H9 (cell line): ENCODE measurements around the gene AGTRAP. TPM values are rescaled to one million over a fixed set of nuclear protein-coding genes. Genes with fewer than 3 reads are reported as not detected.

Experiments used
- DNase-seq: peaks from one replicate; pipeline ENCODE4 v3.0.0-alpha.2; 2017
- H2AFZ ChIP-seq: one replicate; pipeline ENCODE4 v1.6.1; 2013; ENCODE audit warnings: mild to moderate bottlenecking, low read length, control low read depth, moderate library complexity
- H2AK5ac ChIP-seq: 2 replicates; pipeline ENCODE4 v1.6.1; 2013; ENCODE audit warnings: low read length, control low read depth, mixed read lengths; ENCODE audit not compliant: insufficient read length
- H2BK120ac ChIP-seq: one replicate; pipeline ENCODE4 v1.6.1; 2013; ENCODE audit warnings: low read depth, mild to moderate bottlenecking, low read length, control low read depth, inconsistent platforms; ENCODE audit not compliant: poor library complexity, severe bottlenecking
- H2BK12ac ChIP-seq: 2 replicates; pipeline ENCODE4 v1.6.1; 2013; ENCODE audit warnings: low read length, control low read depth, mixed read lengths, low read depth; ENCODE audit not compliant: insufficient read length
- H2BK15ac ChIP-seq: 2 replicates; pipeline ENCODE4 v1.6.1; 2013; ENCODE audit warnings: low read depth, low read length, control low read depth
- H2BK20ac ChIP-seq: one replicate; pipeline ENCODE4 v1.6.1; 2013; ENCODE audit warnings: low read depth, mild to moderate bottlenecking, low read length, control low read depth, inconsistent platforms; ENCODE audit not compliant: poor library complexity, severe bottlenecking
- H2BK5ac ChIP-seq: 2 replicates; pipeline ENCODE4 v1.6.1; 2013; ENCODE audit warnings: low read length, control low read depth, mixed read lengths; ENCODE audit not compliant: insufficient read length
- H3K14ac ChIP-seq: 2 replicates; pipeline ENCODE4 v1.6.1; 2013; ENCODE audit warnings: low read length, control low read depth; ENCODE audit not compliant: insufficient read depth
- H3K18ac ChIP-seq: 2 replicates; pipeline ENCODE4 v1.6.1; 2013; ENCODE audit warnings: low read depth, mild to moderate bottlenecking, mixed read lengths, low read length, control low read depth; ENCODE audit not compliant: insufficient read length
- H3K23ac ChIP-seq: 2 replicates; pipeline ENCODE4 v1.6.1; 2013; ENCODE audit warnings: low read length, control low read depth, mixed read lengths, low read depth; ENCODE audit not compliant: insufficient read length
- H3K23me2 ChIP-seq: 2 replicates; pipeline ENCODE4 v1.6.1; 2013; ENCODE audit warnings: low read depth, mild to moderate bottlenecking, mixed read lengths, low read length, control low read depth; ENCODE audit not compliant: insufficient read length, poor library complexity, severe bottlenecking
- H3K27ac ChIP-seq: 2 replicates; pipeline ENCODE4 v1.5.1; 2013; ENCODE audit warnings: low read length, control low read depth, mixed read lengths, low read depth; ENCODE audit not compliant: insufficient read length
- H3K27me3 ChIP-seq: 2 replicates; pipeline ENCODE4 v1.6.1; 2013; ENCODE audit warnings: low read length, control low read depth, inconsistent platforms; ENCODE audit not compliant: insufficient read depth
- H3K4ac ChIP-seq: 2 replicates; pipeline ENCODE4 v1.6.1; 2013; ENCODE audit warnings: low read depth, mild to moderate bottlenecking, control low read depth, inconsistent platforms, low read length, moderate library complexity
- H3K4me1 ChIP-seq: 2 replicates; pipeline ENCODE4 v1.6.1; 2013; ENCODE audit warnings: low read length, control low read depth, inconsistent platforms; ENCODE audit not compliant: insufficient read depth
- H3K4me2 ChIP-seq: 2 replicates; pipeline ENCODE4 v1.6.1; 2013; ENCODE audit warnings: low read length, control low read depth, mixed read lengths; ENCODE audit not compliant: insufficient read length, insufficient read depth
- H3K56ac ChIP-seq: 2 replicates; pipeline ENCODE4 v1.6.1; 2013; ENCODE audit warnings: low read depth, mild to moderate bottlenecking, mixed read lengths, low read length, control low read depth; ENCODE audit not compliant: insufficient read length
- H3K79me1 ChIP-seq: 2 replicates; pipeline ENCODE4 v1.6.1; 2013; ENCODE audit warnings: low read depth, mild to moderate bottlenecking, moderate library complexity, low read length, control low read depth, inconsistent platforms; ENCODE audit not compliant: insufficient read depth, poor library complexity, severe bottlenecking
- H3K79me2 ChIP-seq: 2 replicates; pipeline ENCODE4 v1.6.1; 2013; ENCODE audit warnings: low read length, control low read depth, inconsistent platforms; ENCODE audit not compliant: insufficient read depth
- H3K9ac ChIP-seq: 2 replicates; pipeline ENCODE4 v1.6.1; 2013; ENCODE audit warnings: low read length, control low read depth, mixed read lengths; ENCODE audit not compliant: insufficient read length; ENCODE audit errors: extremely low read depth
- H3K9me3 ChIP-seq: one replicate; pipeline ENCODE4 v1.6.1; 2013; ENCODE audit warnings: low read depth, low read length, inconsistent platforms; ENCODE audit not compliant: control insufficient read depth
- H3T11ph ChIP-seq: one replicate; pipeline ENCODE4 v1.6.1; 2013; ENCODE audit warnings: mild to moderate bottlenecking, low read length, control low read depth, inconsistent platforms
- H4K20me1 ChIP-seq: one replicate; pipeline ENCODE4 v1.6.1; 2013; ENCODE audit not compliant: control insufficient read depth, insufficient read length, insufficient read depth
- H4K5ac ChIP-seq: 2 replicates; pipeline ENCODE4 v1.6.1; 2013; ENCODE audit warnings: low read depth, mild to moderate bottlenecking, mixed read lengths, low read length, control low read depth; ENCODE audit not compliant: insufficient read length
- H4K8ac ChIP-seq: replicated peaks from 2 replicates; pipeline ENCODE4 v1.6.1; 2013; ENCODE audit warnings: low read length, control low read depth, mixed read lengths, low read depth; ENCODE audit not compliant: insufficient read length
- H4K91ac ChIP-seq: 2 replicates; pipeline ENCODE4 v1.6.1; 2013; ENCODE audit warnings: low read depth, mild to moderate bottlenecking, moderate library complexity, mixed read lengths, low read length, control low read depth; ENCODE audit not compliant: insufficient read length
- H3K27ac Mint-ChIP-seq, 3 experiments: 2 replicates in 2 of 3; 3 replicates in 1 of 3; pipeline ENCODE4 v1.8.0; 2020 to 2021; ENCODE audit warnings: mixed read lengths in 3 of 3, mild to moderate bottlenecking in 1 of 3, moderate library complexity in 1 of 3
- H3K27me3 Mint-ChIP-seq: 2 replicates; pipeline ENCODE4 v1.8.0; 2021; ENCODE audit warnings: low read depth, mild to moderate bottlenecking, moderate library complexity, mixed read lengths
- H3K36me3 Mint-ChIP-seq, 3 experiments: 2 replicates in 2 of 3; 3 replicates in 1 of 3; pipeline ENCODE4 v1.8.0; 2020 to 2021; ENCODE audit warnings: low read depth in 3 of 3, mixed read lengths in 3 of 3; ENCODE audit not compliant: insufficient read depth in 1 of 3
- H3K4me1 Mint-ChIP-seq, 2 experiments: 2 replicates each; pipeline ENCODE4 v1.8.0; 2020; ENCODE audit warnings: mixed read lengths in 2 of 2
- H3K4me3 Mint-ChIP-seq, 2 experiments: 2 replicates in 1 of 2; 3 replicates in 1 of 2; pipeline ENCODE4 v1.8.0; 2020 to 2021; ENCODE audit warnings: mild to moderate bottlenecking in 2 of 2, mixed read lengths in 2 of 2, moderate library complexity in 1 of 2
- H3K9me3 Mint-ChIP-seq, 2 experiments: 2 replicates in 1 of 2; 3 replicates in 1 of 2; pipeline ENCODE4 v1.8.0; 2020; ENCODE audit warnings: mild to moderate bottlenecking in 2 of 2, mixed read lengths in 2 of 2, moderate library complexity in 1 of 2
- CTCF ChIP-seq: fragments of 200-600 bp; sonication (generic); conservative IDR thresholded peaks from 3 replicates; pipeline ENCODE4 v1.8.0; 2021; ENCODE audit warnings: antibody characterized with exemption, mild to moderate bottlenecking
- whole genome bisulfite sequencing: extraction: QIAGEN DNeasy Blood & Tissue Kit; methylation state at CpG from one replicate; pipeline ENCODE4 v1.1.7; 2013; ENCODE audit warnings: missing lambda C conversion rate, low lambda C conversion rate, mixed read lengths; ENCODE audit not compliant: insufficient read length; ENCODE audit errors: extremely low coverage; 5-methylcytosine and 5-hydroxymethylcytosine counted together
- total RNA-seq: library from RNA; stranded (reverse); gene quantifications from 2 replicates; pipeline ENCODE4 v1.2.1, GENCODE V29; 2021

AGTRAP gene
- total RNA-seq, 1 experiment from 2014 or later, result 60.9 TPM

- Histone ChIP-seq H3K9ac (no peak overlapping the region), H3K27me3 (no peaks in the 10 kb centered on the region), H3K4me1 (peaks cover 4% of the 10 kb centered on the region; the same call in 1 of the 2 replicates), H3K79me1 (no peaks in the 10 kb centered on the region), H3K4me2 (no peak overlapping the region), H3K9me3 (no peaks in the 10 kb centered on the region), H2BK20ac (no peak overlapping the region), H2AFZ (no peak overlapping the region), H3K79me2 (no peaks in the 10 kb centered on the region), H3K23me2 (peaks cover 6% of the 10 kb centered on the region), H4K5ac (no peak overlapping the region), H2AK5ac (no peak overlapping the region), H2BK120ac (no peak overlapping the region), H4K8ac (no peak overlapping the region), H4K20me1 (no peaks in the 10 kb centered on the region), H2BK15ac (no peak overlapping the region), H2BK5ac (no peak overlapping the region), H4K91ac (no peak overlapping the region), H3K56ac (peak overlapping the region; percentile 66), H3K23ac (no peak overlapping the region), H3K14ac (no peak overlapping the region), H3K18ac (no peak overlapping the region), H3T11ph (no peak overlapping the region), H3K27ac (no peak overlapping the region), H3K4ac (no peak overlapping the region), H2BK12ac (no peak overlapping the region)
- Mint-ChIP-seq H3K9me3 (no peaks in the 10 kb centered on the region; a peak in 1 of 5 replicates), H3K4me1 (peaks cover 30 to 37% of the 10 kb centered on the region in 2 experiments), H3K27ac (no peak overlapping the region), H3K4me3 (no peak overlapping the region), H3K36me3 (peaks cover 0 to 11% (median 0%) of the 10 kb centered on the region in 3 experiments; a peak in 4 of 7 replicates), H3K27me3 (no peaks in the 10 kb centered on the region; the same call in 1 of the 2 replicates)
- TF ChIP-seq CTCF, result no peak
- WGBS, result no CpG with 5 or more reads among the region's 6 CpGs
- DNase-seq, result no peak
Observed at GRCh38 chr1:11738783-11739182, 2.8 kb downstream of the AGTRAP start.
